Memory B cell (primary cell): ENCODE measurements around the gene RASSF5.
A peak's percentile ranks its signal among the peaks of the same experiment; 100 is the strongest.

Experiments used
- ATAC-seq: fragments of 150-1000 bp; cut with Tn5 transposase; 2 replicates; pipeline ENCODE4 v1.10.0; 2021; ENCODE audit warnings: low read depth, mild to moderate bottlenecking, moderate library complexity
- DNase-seq, 2 donors: peaks; one replicate each; pipeline ENCODE4 v3.0.0; 2022; ENCODE audit warnings: low spot score in 2 of 2
- H3K27ac Mint-ChIP-seq: one replicate; pipeline ENCODE4 v1.8.0; 2022; ENCODE audit warnings: mild to moderate bottlenecking, moderate library complexity, mixed read lengths
- H3K27me3 Mint-ChIP-seq: one replicate; pipeline ENCODE4 v1.8.0; 2022; ENCODE audit warnings: mixed read lengths
- H3K36me3 Mint-ChIP-seq: one replicate; pipeline ENCODE4 v1.8.0; 2022; ENCODE audit warnings: mild to moderate bottlenecking, mixed read lengths
- H3K4me1 Mint-ChIP-seq: one replicate; pipeline ENCODE4 v1.8.0; 2022; ENCODE audit warnings: mixed read lengths
- H3K4me3 Mint-ChIP-seq: one replicate; pipeline ENCODE4 v1.8.0; 2022; ENCODE audit warnings: mild to moderate bottlenecking, moderate library complexity, mixed read lengths
- H3K9me3 Mint-ChIP-seq: one replicate; pipeline ENCODE4 v1.8.0; 2022; ENCODE audit warnings: mixed read lengths

Gene RASSF5

GRCh38 chr1:206583707-206584648 is 76.6 kb downstream of the RASSF5 start:
- peaks cover 18% of the 10 kb centered on the region for H3K36me3 Mint-ChIP-seq
- peak; percentile 18 for ATAC-seq
- peak; percentile 81 to 83 for DNase-seq

DNA sequence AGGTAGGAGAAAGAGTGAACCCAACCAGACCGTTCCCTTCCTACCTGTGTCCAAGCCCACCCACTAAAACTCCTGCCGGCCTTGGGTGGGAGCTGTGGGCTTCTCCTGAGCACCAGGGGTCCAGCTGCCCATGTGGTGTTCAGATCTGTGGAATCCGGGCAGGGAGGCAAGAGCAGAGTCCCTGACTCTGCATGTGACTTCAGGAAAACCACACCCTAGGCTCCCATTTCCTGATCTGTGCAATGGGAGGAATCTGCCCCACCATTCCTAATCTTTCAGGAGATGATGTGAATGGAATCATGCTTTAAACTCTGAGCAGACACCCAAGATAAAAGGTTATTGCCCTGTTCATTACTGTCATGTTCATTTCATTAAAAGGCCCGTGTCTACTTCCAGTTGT is 77.4 kb downstream of the RASSF5 start:
- ATAC-seq (no peak), DNase-seq (no peak)
- H3K27ac Mint-ChIP-seq: no peak overlapping the region
- peaks cover 18% of the 10 kb centered on the region for H3K36me3 Mint-ChIP-seq
- H3K4me1 Mint-ChIP-seq: peaks cover 28% of the 10 kb centered on the region
- no peaks in the 10 kb centered on the region for H3K9me3 Mint-ChIP-seq
- H3K4me3 Mint-ChIP-seq: no peak overlapping the region
- no peaks in the 10 kb centered on the region for H3K27me3 Mint-ChIP-seq

More at GRCh38 chr1:206583707-206584648, 76.6 kb downstream of the RASSF5 start:
- peak overlapping the region; percentile 96 for H3K27ac Mint-ChIP-seq
- H3K4me1 Mint-ChIP-seq: peaks cover 33% of the 10 kb centered on the region
- peak overlapping the region; percentile 54 for H3K4me3 Mint-ChIP-seq
- no peaks in the 10 kb centered on the region for H3K27me3 Mint-ChIP-seq
- H3K9me3 Mint-ChIP-seq: no peaks in the 10 kb centered on the region

GRCh38 chr1:206586501-206587445 is 79.4 kb downstream of the RASSF5 start:
- no peak for ATAC-seq
- peaks cover 12% of the 10 kb centered on the region for H3K36me3 Mint-ChIP-seq
- H3K4me1 Mint-ChIP-seq: peaks cover 11% of the 10 kb centered on the region

DNA sequence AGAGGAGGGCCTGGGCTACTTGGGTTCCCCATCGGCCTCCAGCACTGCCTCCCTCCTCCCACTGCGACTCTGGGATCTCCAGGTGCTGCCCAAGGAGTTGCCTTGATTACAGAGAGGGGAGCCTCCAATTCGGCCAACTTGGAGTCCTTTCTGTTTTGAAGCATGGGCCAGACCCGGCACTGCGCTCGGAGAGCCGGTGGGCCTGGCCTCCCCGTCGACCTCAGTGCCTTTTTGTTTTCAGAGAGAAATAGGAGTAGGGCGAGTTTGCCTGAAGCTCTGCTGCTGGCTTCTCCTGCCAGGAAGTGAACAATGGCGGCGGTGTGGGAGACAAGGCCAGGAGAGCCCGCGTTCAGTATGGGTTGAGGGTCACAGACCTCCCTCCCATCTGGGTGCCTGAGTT is 80.6 kb downstream of the RASSF5 start:
- no peaks in the 10 kb centered on the region for H3K9me3 Mint-ChIP-seq
- ATAC-seq: no peak
- DNase-seq: no peak
- peaks cover 9% of the 10 kb centered on the region for H3K4me1 Mint-ChIP-seq
- no peak overlapping the region for H3K4me3 Mint-ChIP-seq
- H3K27me3 Mint-ChIP-seq: no peaks in the 10 kb centered on the region
- peaks cover 18% of the 10 kb centered on the region for H3K36me3 Mint-ChIP-seq
- H3K27ac Mint-ChIP-seq: no peak overlapping the region

More at GRCh38 chr1:206586501-206587445, 79.4 kb downstream of the RASSF5 start:
- H3K9me3 Mint-ChIP-seq: no peaks in the 10 kb centered on the region
- no peak overlapping the region for H3K4me3 Mint-ChIP-seq
- DNase-seq: no peak
- peak overlapping the region; percentile 60 for H3K27ac Mint-ChIP-seq
- H3K27me3 Mint-ChIP-seq: no peaks in the 10 kb centered on the region

DNA sequence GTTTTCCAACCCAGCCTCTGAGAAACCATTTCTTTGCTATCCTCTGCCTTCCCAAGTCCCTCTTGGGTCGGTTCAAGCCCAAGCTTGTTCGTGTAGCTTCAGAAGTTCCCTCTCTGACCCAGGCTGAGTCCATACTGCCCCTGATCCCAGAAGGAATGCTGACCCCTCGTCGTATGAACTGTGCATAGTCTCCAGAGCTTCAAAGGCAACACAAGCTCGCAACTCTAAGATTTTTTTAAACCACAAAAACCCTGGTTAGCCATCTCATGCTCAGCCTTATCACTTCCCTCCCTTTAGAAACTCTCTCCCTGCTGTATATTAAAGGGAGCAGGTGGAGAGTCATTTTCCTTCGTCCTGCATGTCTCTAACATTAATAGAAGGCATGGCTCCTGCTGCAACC is 81.2 kb downstream of the RASSF5 start:
- peak overlapping the region; percentile 38 for H3K27ac Mint-ChIP-seq
- peaks cover 18% of the 10 kb centered on the region for H3K36me3 Mint-ChIP-seq
- H3K4me1 Mint-ChIP-seq: peaks cover 8% of the 10 kb centered on the region
- no peaks in the 10 kb centered on the region for H3K27me3 Mint-ChIP-seq
- DNase-seq (no peak), ATAC-seq (no peak)
- no peaks in the 10 kb centered on the region for H3K9me3 Mint-ChIP-seq
- no peak overlapping the region for H3K4me3 Mint-ChIP-seq

DNA sequence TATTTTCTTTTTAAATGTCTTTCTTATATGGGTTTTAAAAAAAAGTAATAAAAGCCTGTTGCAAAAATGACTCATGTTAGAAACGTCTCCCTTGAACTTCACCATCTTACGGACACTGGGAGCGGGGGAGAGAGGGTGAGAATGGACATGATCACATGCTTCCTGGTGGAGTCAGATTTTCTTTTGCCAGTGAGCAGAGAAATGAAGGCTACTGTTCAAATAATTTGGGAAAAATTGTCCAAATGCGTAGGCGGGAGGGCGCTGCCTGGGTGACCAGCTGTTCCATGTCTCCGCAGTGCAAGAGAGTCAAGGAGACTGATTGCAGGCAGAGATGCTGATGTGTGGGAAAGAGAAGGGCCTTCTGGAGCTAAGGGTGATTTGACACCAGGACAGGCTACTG is 81.9 kb downstream of the RASSF5 start:
- ATAC-seq (no peak), DNase-seq (no peak)
- no peak overlapping the region for H3K4me3 Mint-ChIP-seq
- no peaks in the 10 kb centered on the region for H3K27me3 Mint-ChIP-seq
- H3K4me1 Mint-ChIP-seq: peaks cover 7% of the 10 kb centered on the region
- peaks cover 19% of the 10 kb centered on the region for H3K36me3 Mint-ChIP-seq
- no peaks in the 10 kb centered on the region for H3K9me3 Mint-ChIP-seq
- peak overlapping the region; percentile 38 for H3K27ac Mint-ChIP-seq

- peak overlapping the region; percentile 74 for H3K27ac Mint-ChIP-seq
- DNase-seq (no peak), ATAC-seq (no peak)
- H3K27me3 Mint-ChIP-seq: no peaks in the 10 kb centered on the region
- no peak overlapping the region for H3K4me3 Mint-ChIP-seq
- peaks cover 20% of the 10 kb centered on the region for H3K36me3 Mint-ChIP-seq
- no peaks in the 10 kb centered on the region for H3K9me3 Mint-ChIP-seq
- H3K4me1 Mint-ChIP-seq: peaks cover 4% of the 10 kb centered on the region
These were observed 82.9 kb downstream of the RASSF5 start for GRCh38 chr1:206590025-206590758.

DNA sequence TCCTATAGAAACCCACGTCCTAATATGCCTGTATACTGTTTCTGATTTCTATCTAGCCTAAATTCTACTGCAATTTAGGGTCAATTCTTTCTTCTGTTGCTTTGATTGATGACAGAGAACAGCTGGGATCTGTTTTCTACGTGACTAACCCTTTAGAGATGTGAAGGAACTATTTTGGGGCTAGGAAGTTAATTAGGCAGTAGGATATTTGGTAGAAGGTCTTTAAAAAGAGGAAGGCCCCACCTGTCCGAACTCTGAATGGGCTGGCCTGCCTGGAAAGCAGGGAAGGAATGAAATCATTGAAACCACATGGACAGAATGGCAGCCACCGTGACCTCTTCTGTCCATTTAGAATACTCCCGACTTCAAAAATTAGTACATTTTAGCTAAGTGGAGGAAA is 83.9 kb downstream of the RASSF5 start:
- no peaks in the 10 kb centered on the region for H3K9me3 Mint-ChIP-seq
- peaks cover 4% of the 10 kb centered on the region for H3K4me1 Mint-ChIP-seq
- DNase-seq (no peak), ATAC-seq (no peak)
- H3K27ac Mint-ChIP-seq: peak overlapping the region; percentile 50
- H3K36me3 Mint-ChIP-seq: peaks cover 20% of the 10 kb centered on the region
- H3K4me3 Mint-ChIP-seq: no peak overlapping the region
- H3K27me3 Mint-ChIP-seq: no peaks in the 10 kb centered on the region

DNA sequence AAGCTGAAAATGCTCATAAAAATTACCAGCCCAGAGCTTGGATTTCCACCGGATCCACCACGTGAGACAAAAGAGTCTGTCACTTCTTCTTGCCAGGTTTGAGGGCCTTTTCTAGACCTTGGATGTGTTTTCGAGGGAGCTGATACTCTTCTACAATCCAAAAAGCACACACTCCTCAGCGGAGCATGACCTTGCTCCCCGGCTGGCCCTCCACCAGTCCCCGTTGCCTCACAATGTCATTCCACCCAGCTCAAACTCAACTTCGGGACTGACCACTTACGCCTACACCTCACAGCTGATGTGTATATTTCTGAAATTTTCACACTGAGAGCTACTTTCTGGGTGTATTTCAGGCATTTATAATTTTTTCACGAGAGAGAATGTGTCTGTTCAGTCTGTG is 84.4 kb downstream of the RASSF5 start:
- Mint-ChIP-seq H3K4me3 (no peak overlapping the region), H3K9me3 (no peaks in the 10 kb centered on the region), H3K36me3 (peaks cover 21% of the 10 kb centered on the region), H3K27me3 (no peaks in the 10 kb centered on the region), H3K27ac (no peak overlapping the region), H3K4me1 (peaks cover 4% of the 10 kb centered on the region)
- ATAC-seq (no peak), DNase-seq (no peak)

DNA sequence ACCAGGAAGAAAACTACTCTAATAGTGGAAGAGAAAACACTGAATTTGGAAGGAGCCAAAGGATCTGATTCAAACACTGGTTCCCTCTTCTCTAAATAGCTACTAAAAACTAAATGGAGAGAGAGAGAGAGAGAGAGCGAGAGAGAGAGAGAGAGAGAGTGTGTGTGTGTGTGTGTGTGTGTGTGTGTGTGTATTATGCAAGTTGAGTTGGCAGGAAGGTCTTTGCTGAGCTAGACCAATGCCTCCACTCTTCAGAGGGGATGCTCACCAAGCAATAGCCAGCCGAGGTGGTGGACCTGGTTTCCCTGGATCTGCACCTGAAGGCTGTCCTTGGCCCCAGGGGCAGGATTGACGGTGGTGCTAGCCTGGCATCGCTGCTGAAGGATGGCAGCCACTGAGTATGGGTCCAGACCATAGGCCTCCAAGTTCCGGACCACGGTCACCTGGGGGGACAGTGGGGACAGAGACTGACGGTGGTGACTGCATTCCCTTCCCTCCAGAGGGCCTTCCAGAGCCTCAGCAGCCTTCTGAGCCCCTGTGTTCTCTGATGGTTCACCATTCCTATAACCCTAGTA is 86.1 kb downstream of the RASSF5 start:
- Mint-ChIP-seq H3K4me1 (peaks cover 4% of the 10 kb centered on the region), H3K27me3 (no peaks in the 10 kb centered on the region), H3K4me3 (no peak overlapping the region), H3K9me3 (no peaks in the 10 kb centered on the region), H3K36me3 (peaks cover 22% of the 10 kb centered on the region), H3K27ac (peak overlapping the region; percentile 21)
- DNase-seq: no peak
- ATAC-seq: no peak

DNA sequence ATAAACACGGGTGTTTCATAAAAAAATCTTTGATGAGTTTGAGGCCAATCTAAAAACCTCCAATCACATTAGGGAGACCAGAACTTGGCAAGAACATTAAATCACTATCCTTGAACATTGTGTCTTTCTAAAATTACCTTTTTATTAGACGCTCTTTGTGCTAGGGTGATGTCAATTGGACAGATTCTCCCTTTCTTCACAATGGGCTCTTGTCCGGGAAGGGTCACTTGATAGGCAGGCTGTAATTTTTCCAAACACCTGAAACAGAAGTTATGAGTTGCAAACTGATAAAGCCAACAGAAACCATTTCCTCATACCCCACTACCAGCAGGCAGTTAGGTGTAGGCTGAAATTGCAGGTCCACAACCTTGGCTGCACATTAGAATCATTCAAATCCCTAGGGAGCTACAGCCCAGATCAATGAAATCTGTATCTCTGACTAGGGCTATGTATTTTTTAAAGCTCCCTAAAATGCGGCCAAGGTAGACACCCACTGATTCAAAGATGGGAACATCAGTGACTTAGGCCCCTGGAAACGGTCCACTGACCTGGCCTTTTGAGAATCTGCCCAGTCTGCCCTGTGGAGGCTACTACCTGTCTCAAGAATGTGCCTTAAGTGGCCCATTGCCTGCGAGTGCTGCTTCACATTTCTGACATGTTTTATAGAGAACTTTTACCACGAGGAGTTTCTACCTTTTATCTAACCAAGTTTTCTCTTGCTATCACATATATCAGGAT is 88.4 kb downstream of the RASSF5 start:
- DNase-seq (no peak), ATAC-seq (no peak)
- Mint-ChIP-seq H3K9me3 (no peaks in the 10 kb centered on the region), H3K4me1 (peaks cover 2% of the 10 kb centered on the region), H3K4me3 (no peak overlapping the region), H3K27me3 (no peaks in the 10 kb centered on the region), H3K36me3 (peaks cover 32% of the 10 kb centered on the region), H3K27ac (peak overlapping the region; percentile 31)

DNA sequence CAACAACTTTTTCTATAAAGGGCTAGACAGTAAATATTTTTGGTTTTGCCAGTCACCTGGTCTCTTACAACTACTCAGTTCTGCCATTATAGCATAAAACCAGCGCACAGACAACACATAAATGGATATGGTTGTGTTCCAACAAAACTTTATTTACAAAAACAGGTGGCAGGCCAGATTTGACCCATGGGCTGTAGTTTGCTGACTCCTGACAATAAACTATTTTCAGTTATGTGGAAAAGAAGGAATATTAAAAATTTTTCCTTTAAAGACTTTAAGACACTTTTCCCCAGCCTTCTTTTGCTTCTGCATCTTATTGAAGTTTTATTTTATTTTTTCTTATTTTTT is 89.0 kb downstream of the RASSF5 start:
- no peaks in the 10 kb centered on the region for H3K9me3 Mint-ChIP-seq
- DNase-seq (no peak), ATAC-seq (no peak)
- H3K27ac Mint-ChIP-seq: no peak overlapping the region
- no peaks in the 10 kb centered on the region for H3K27me3 Mint-ChIP-seq
- no peak overlapping the region for H3K4me3 Mint-ChIP-seq
- H3K36me3 Mint-ChIP-seq: peaks cover 35% of the 10 kb centered on the region
- peaks cover 2% of the 10 kb centered on the region for H3K4me1 Mint-ChIP-seq

GRCh38 chr1:206600527-206600926 is 93.2 kb downstream of the RASSF5 start:
- H3K27ac Mint-ChIP-seq: no peak overlapping the region
- no peak overlapping the region for H3K4me3 Mint-ChIP-seq
- no peak for ATAC-seq
- no peaks in the 10 kb centered on the region for H3K9me3 Mint-ChIP-seq
- H3K4me1 Mint-ChIP-seq: no peaks in the 10 kb centered on the region
- no peak for DNase-seq
- H3K36me3 Mint-ChIP-seq: peaks cover 30% of the 10 kb centered on the region
- no peaks in the 10 kb centered on the region for H3K27me3 Mint-ChIP-seq
